ENCODE data around the gene ZNF639. TPM values are rescaled to one million over a fixed set of nuclear protein-coding genes. Genes with fewer than 3 reads are reported as not detected.

ZNF639 gene
- total RNA-seq, 1 experiment from 2014 or later: 60.4 TPM

DNA sequence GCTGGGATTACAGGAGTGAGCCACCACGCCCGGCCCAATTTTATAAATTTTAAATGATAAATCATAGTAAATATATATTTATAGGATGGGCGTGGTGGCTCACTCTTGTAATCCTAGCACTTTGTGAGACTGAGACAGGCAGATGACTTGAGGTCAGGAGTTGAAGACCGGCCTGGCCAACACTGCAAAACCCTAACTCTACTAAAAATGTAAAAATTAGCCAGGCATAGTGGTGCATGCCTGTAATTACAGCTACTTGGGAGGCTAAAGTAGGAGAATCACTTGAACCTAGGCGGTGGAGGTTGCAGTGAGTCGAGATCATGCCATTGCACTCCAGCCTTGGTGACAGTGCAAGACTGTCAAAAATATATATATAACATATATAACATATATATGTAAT is 51.1 kb downstream of the ZNF639 start:
- Histone ChIP-seq H3K36me3 (ENCODE audit: low read depth, low read length) (peaks cover 24% of the 10 kb centered on the region; the same call in 1 of the 2 replicates), H3K4me2 (ENCODE audit: low read length) (no peak overlapping the region), H3K9me2 (replicated peaks; ENCODE audit: low read length) (no peaks in the 10 kb centered on the region), H3K27me3 (ENCODE audit: low read length) (no peaks in the 10 kb centered on the region), H3K79me2 (ENCODE audit: low read length) (no peaks in the 10 kb centered on the region), H3K9ac (ENCODE audit: low read length) (no peak overlapping the region), H3K27ac (ENCODE audit: low read length) (no peak overlapping the region), H3K9me3 (ENCODE audit: low read length) (no peaks in the 10 kb centered on the region), H2AFZ (ENCODE audit: low read length) (no peak overlapping the region), H3F3A (ENCODE audit: low read length, unreplicated experiment) (no peaks in the 10 kb centered on the region), H4K20me1 (ENCODE audit: low read length) (no peaks in the 10 kb centered on the region), H3K4me1 (ENCODE audit: insufficient read depth, low read length) (no peaks in the 10 kb centered on the region), H3K4me3 (ENCODE audit: low read length) (no peak overlapping the region)
- DNase-seq (peak; percentile 9), ATAC-seq (no peak)
- POLR2A ChIA-PET (ENCODE audit: unreplicated experiment): no interaction called here
- intact Hi-C loops (cut with micrococcal nuclease): no loop called here
- TF ChIP-seq EZH2 (IDR thresholded peaks at IDR 0.05; ENCODE audit: low read length, unreplicated experiment) (no peak), EZH2phosphoT487 (IDR thresholded peaks at IDR 0.05; ENCODE audit: borderline replicate concordance, low read length) (no peak)
- TF ChIP-seq, protein P1, sequence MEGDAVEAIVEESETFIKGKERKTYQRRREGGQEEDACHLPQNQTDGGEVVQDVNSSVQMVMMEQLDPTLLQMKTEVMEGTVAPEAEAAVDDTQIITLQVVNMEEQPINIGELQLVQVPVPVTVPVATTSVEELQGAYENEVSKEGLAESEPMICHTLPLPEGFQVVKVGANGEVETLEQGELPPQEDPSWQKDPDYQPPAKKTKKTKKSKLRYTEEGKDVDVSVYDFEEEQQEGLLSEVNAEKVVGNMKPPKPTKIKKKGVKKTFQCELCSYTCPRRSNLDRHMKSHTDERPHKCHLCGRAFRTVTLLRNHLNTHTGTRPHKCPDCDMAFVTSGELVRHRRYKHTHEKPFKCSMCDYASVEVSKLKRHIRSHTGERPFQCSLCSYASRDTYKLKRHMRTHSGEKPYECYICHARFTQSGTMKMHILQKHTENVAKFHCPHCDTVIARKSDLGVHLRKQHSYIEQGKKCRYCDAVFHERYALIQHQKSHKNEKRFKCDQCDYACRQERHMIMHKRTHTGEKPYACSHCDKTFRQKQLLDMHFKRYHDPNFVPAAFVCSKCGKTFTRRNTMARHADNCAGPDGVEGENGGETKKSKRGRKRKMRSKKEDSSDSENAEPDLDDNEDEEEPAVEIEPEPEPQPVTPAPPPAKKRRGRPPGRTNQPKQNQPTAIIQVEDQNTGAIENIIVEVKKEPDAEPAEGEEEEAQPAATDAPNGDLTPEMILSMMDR (conservative IDR thresholded peaks at IDR 0.05; ENCODE audit: low read depth, low read length): no peak
- CTCF ChIA-PET: no interaction called here
- BruUV-seq (replicated peaks): no TSS peak

DNA sequence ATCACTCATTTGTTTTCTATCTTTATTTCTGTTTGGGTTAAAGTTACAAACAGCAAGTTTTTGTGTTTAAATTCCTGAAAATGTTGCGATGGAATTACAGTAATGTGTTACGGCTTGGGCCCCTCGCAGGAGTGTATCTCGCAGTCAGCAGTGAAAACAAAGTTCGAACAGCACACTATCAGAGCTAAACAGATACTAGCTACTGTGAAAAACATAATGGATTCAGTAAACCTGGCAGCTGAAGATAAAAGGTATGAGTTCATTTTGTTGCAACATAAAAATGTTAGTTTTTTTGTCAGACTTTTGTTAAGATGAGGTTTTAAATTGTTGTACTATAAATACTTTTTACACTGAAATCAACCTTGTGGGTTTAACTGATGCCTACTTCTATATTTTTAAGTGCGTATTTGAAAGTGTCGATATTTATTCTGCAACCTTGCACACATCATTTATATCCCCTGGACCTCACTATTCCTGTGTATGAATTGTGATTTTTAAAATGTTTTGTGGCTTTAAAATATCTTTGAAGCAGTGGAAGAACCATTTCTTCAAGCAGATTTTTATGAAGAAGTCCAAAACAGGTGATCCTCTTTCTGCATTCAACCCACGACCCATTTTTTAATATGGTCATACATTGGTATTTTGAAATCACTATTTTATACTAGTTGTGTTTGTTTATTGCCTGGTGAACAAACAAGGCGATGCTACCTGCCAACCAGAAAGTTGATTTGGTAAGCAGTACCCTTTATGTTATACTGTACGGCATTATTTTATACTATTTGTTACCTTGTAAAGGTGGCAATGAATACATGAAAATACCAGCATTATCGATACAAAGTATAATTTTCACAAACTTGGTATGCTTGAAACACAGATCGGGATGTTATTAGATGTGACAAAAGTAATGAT is 52.5 kb downstream of the ZNF639 start:
- no peak for DNase-seq
- H3K9me2 ChIP-seq (replicated peaks; ENCODE audit: low read length): no peaks in the 10 kb centered on the region
- ChIA-PET POLR2A (ENCODE audit: unreplicated experiment) (no interaction called here), CTCF (no interaction called here)
- H3K27me3 ChIP-seq (ENCODE audit: low read length): no peaks in the 10 kb centered on the region
- TF ChIP-seq, protein P1 (conservative IDR thresholded peaks at IDR 0.05; ENCODE audit: low read depth, low read length): no peak
- TF ChIP-seq EZH2phosphoT487 (IDR thresholded peaks at IDR 0.05; ENCODE audit: borderline replicate concordance, low read length): no peak
- no peak for TF ChIP-seq EZH2 (IDR thresholded peaks at IDR 0.05; ENCODE audit: low read length, unreplicated experiment)
- peaks cover 33% of the 10 kb centered on the region for H3K36me3 ChIP-seq (ENCODE audit: low read depth, low read length)
- no peaks in the 10 kb centered on the region for H3K79me2 ChIP-seq (ENCODE audit: low read length)
- no peak overlapping the region for H3K4me3 ChIP-seq (ENCODE audit: low read length)
- no peak for ATAC-seq
- BruUV-seq (replicated peaks): no TSS peak
- H3K4me1 ChIP-seq (ENCODE audit: insufficient read depth, low read length): no peaks in the 10 kb centered on the region
- H2AFZ ChIP-seq (ENCODE audit: low read length): no peak overlapping the region
- intact Hi-C loops (cut with micrococcal nuclease): no loop called here
- no peak overlapping the region for H3K27ac ChIP-seq (ENCODE audit: low read length)
- no peaks in the 10 kb centered on the region for H4K20me1 ChIP-seq (ENCODE audit: low read length)
- no peaks in the 10 kb centered on the region for H3K9me3 ChIP-seq (ENCODE audit: low read length)
- H3F3A ChIP-seq (ENCODE audit: low read length, unreplicated experiment): no peaks in the 10 kb centered on the region
- no peak overlapping the region for H3K9ac ChIP-seq (ENCODE audit: low read length)
- no peak overlapping the region for H3K4me2 ChIP-seq (ENCODE audit: low read length)

DNA sequence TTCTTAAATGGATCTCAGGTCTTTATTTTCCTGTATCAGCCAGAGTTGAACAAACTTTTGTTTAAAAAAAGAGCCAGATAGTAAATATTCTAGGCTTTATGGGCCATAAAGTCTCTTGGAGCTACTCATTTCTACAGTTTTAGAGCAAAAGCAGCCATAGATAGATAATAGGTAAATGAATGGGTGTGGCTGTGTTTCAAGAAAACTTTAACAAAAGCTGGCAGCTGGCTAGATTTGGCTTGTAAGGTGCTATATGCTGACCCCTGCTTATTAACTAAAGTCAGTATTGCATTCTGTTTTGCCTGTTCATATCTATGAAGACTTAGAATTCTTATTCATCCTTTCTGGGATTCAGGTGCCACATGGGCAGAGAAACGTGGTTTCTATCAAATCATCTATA is 53.6 kb downstream of the ZNF639 start:
- no peak overlapping the region for H3K9ac ChIP-seq (ENCODE audit: low read length)
- H3K27me3 ChIP-seq (ENCODE audit: low read length): no peaks in the 10 kb centered on the region
- ChIA-PET POLR2A (ENCODE audit: unreplicated experiment) (no interaction called here), CTCF (no interaction called here)
- H3K27ac ChIP-seq (ENCODE audit: low read length): no peak overlapping the region
- H3K4me3 ChIP-seq (ENCODE audit: low read length): no peak overlapping the region
- no peaks in the 10 kb centered on the region for H3K4me1 ChIP-seq (ENCODE audit: insufficient read depth, low read length)
- H3K9me2 ChIP-seq (replicated peaks; ENCODE audit: low read length): no peaks in the 10 kb centered on the region
- no peaks in the 10 kb centered on the region for H4K20me1 ChIP-seq (ENCODE audit: low read length)
- intact Hi-C loops (cut with micrococcal nuclease): no loop called here
- no peak overlapping the region for H2AFZ ChIP-seq (ENCODE audit: low read length)
- H3K36me3 ChIP-seq (ENCODE audit: low read depth, low read length): peaks cover 38% of the 10 kb centered on the region
- no peaks in the 10 kb centered on the region for H3F3A ChIP-seq (ENCODE audit: low read length, unreplicated experiment)
- BruUV-seq (replicated peaks): no TSS peak
- ATAC-seq (no peak), DNase-seq (no peak)
- H3K4me2 ChIP-seq (ENCODE audit: low read length): no peak overlapping the region
- TF ChIP-seq EZH2phosphoT487 (IDR thresholded peaks at IDR 0.05; ENCODE audit: borderline replicate concordance, low read length): no peak
- TF ChIP-seq, protein P1 (conservative IDR thresholded peaks at IDR 0.05; ENCODE audit: low read depth, low read length): no peak
- TF ChIP-seq EZH2 (IDR thresholded peaks at IDR 0.05; ENCODE audit: low read length, unreplicated experiment): no peak
- no peaks in the 10 kb centered on the region for H3K9me3 ChIP-seq (ENCODE audit: low read length)
- H3K79me2 ChIP-seq (ENCODE audit: low read length): no peaks in the 10 kb centered on the region

Data from PC-3 (cell line).